Measurements from ENCODE around the gene HELQ. TPM values are rescaled to one million over a fixed set of nuclear protein-coding genes. Genes with fewer than 3 reads are reported as not detected.

Gene HELQ
- total RNA-seq, 1 donor = 17.4 TPM

- no peak overlapping the region for H2AFZ ChIP-seq (ENCODE audit: low read length)
- no peak overlapping the region for H3K4me2 ChIP-seq (ENCODE audit: insufficient read depth, low read length)
- no peaks in the 10 kb centered on the region for H3K79me2 ChIP-seq (ENCODE audit: insufficient read depth, low read length)
- H3K9me3 ChIP-seq (ENCODE audit: low read depth, low read length) = no peaks in the 10 kb centered on the region
- H3K36me3 ChIP-seq (ENCODE audit: insufficient read depth, low read length) = no peaks in the 10 kb centered on the region
- H3K27ac ChIP-seq (ENCODE audit: low read depth, low read length) = no peak overlapping the region
- peaks cover 20% of the 10 kb centered on the region for H3K4me1 ChIP-seq (ENCODE audit: insufficient read depth, low read length)
- DNase-seq (ENCODE audit: insufficient read length, low spot score, missing footprints) = no peak
- no peak overlapping the region for H3K4me3 ChIP-seq (ENCODE audit: insufficient read depth, low read length)
- no peaks in the 10 kb centered on the region for H3K27me3 ChIP-seq (ENCODE audit: insufficient read depth, low read length)
- H4K20me1 ChIP-seq (ENCODE audit: insufficient read depth, low read length) = no peaks in the 10 kb centered on the region
- TF ChIP-seq, protein P1, sequence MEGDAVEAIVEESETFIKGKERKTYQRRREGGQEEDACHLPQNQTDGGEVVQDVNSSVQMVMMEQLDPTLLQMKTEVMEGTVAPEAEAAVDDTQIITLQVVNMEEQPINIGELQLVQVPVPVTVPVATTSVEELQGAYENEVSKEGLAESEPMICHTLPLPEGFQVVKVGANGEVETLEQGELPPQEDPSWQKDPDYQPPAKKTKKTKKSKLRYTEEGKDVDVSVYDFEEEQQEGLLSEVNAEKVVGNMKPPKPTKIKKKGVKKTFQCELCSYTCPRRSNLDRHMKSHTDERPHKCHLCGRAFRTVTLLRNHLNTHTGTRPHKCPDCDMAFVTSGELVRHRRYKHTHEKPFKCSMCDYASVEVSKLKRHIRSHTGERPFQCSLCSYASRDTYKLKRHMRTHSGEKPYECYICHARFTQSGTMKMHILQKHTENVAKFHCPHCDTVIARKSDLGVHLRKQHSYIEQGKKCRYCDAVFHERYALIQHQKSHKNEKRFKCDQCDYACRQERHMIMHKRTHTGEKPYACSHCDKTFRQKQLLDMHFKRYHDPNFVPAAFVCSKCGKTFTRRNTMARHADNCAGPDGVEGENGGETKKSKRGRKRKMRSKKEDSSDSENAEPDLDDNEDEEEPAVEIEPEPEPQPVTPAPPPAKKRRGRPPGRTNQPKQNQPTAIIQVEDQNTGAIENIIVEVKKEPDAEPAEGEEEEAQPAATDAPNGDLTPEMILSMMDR (IDR thresholded peaks at IDR 0.05; ENCODE audit: extremely low read depth, low read depth, low read length) = no peak
These were observed 94.1 kb downstream of the HELQ start for GRCh38 chr4:83361416-83362103.

GRCh38 chr4:83360018-83360417, 95.6 kb downstream of the HELQ start:
- no peak for DNase-seq (ENCODE audit: insufficient read length, low spot score, missing footprints)
- TF ChIP-seq, protein P1 (IDR thresholded peaks at IDR 0.05; ENCODE audit: extremely low read depth, low read depth, low read length) = no peak
- Histone ChIP-seq H3K27me3 (ENCODE audit: insufficient read depth, low read length) (no peaks in the 10 kb centered on the region), H3K79me2 (ENCODE audit: insufficient read depth, low read length) (no peaks in the 10 kb centered on the region), H3K4me1 (ENCODE audit: insufficient read depth, low read length) (peaks cover 22% of the 10 kb centered on the region), H2AFZ (ENCODE audit: low read length) (no peak overlapping the region), H3K4me3 (ENCODE audit: insufficient read depth, low read length) (no peak overlapping the region), H3K36me3 (ENCODE audit: insufficient read depth, low read length) (no peaks in the 10 kb centered on the region), H4K20me1 (ENCODE audit: insufficient read depth, low read length) (no peaks in the 10 kb centered on the region), H3K27ac (ENCODE audit: low read depth, low read length) (no peak overlapping the region), H3K9me3 (ENCODE audit: low read depth, low read length) (no peaks in the 10 kb centered on the region), H3K4me2 (ENCODE audit: insufficient read depth, low read length) (no peak overlapping the region)

GRCh38 chr4:83358410-83358809, 97.2 kb downstream of the HELQ start:
- no peak overlapping the region for H2AFZ ChIP-seq (ENCODE audit: low read length)
- TF ChIP-seq, protein P1 (IDR thresholded peaks at IDR 0.05; ENCODE audit: extremely low read depth, low read depth, low read length) = no peak
- peak overlapping the region; percentile 8 for H3K4me2 ChIP-seq (ENCODE audit: insufficient read depth, low read length)
- H3K79me2 ChIP-seq (ENCODE audit: insufficient read depth, low read length) = no peaks in the 10 kb centered on the region
- no peaks in the 10 kb centered on the region for H3K36me3 ChIP-seq (ENCODE audit: insufficient read depth, low read length)
- no peak overlapping the region for H3K4me3 ChIP-seq (ENCODE audit: insufficient read depth, low read length)
- DNase-seq (ENCODE audit: insufficient read length, low spot score, missing footprints) = peak; percentile 37
- no peaks in the 10 kb centered on the region for H3K27me3 ChIP-seq (ENCODE audit: insufficient read depth, low read length)
- H4K20me1 ChIP-seq (ENCODE audit: insufficient read depth, low read length) = no peaks in the 10 kb centered on the region
- no peaks in the 10 kb centered on the region for H3K9me3 ChIP-seq (ENCODE audit: low read depth, low read length)
- peak overlapping the region; percentile 85 for H3K27ac ChIP-seq (ENCODE audit: low read depth, low read length)
- H3K4me1 ChIP-seq (ENCODE audit: insufficient read depth, low read length) = peaks cover 22% of the 10 kb centered on the region

Small RNA genes within 50 kb of the gene (small RNA-seq; reads per million reads assigned to genes)
- not detected for gene AC114781.5

Other genes with a start within 250 kb of the HELQ start
- gene COQ2, start 171.0 kb downstream of the HELQ start, total RNA-seq = 14.1 and 17.1 TPM in 2 replicates
- 0.29 and 0.36 TPM in 2 replicates for gene HPSE, start 121.0 kb downstream of the HELQ start, total RNA-seq
- 13.8 and 14.5 TPM in 2 replicates for gene MRPS18C, start 235 bp upstream of the HELQ start, total RNA-seq
- 17.4 and 23.3 TPM in 2 replicates for gene ABRAXAS1, start 29.3 kb upstream of the HELQ start, total RNA-seq
- 0.36 and 0.59 TPM in 2 replicates for gene GPAT3, start 80.3 kb upstream of the HELQ start, total RNA-seq

All from osteoblast (primary cell).